PC-3 (cell line): ENCODE measurements around the gene FYN.

Source experiments
- EZH2 ChIP-seq: fragments of 300-600 bp; sonication (generic); IDR thresholded peaks from one replicate; pipeline ENCODE4 v1.6.1; 2017; ENCODE audit warnings: antibody characterized with exemption, mild to moderate bottlenecking, low read length; ENCODE audit not compliant: unreplicated experiment
- TF ChIP-seq, protein P1 (sequence below): fragments of 300-600 bp; sonication (generic); conservative IDR thresholded peaks from 2 replicates; pipeline ENCODE4 v1.5.1; 2017; ENCODE audit warnings: antibody characterized with exemption, low read depth, mild to moderate bottlenecking, low read length

DNA sequence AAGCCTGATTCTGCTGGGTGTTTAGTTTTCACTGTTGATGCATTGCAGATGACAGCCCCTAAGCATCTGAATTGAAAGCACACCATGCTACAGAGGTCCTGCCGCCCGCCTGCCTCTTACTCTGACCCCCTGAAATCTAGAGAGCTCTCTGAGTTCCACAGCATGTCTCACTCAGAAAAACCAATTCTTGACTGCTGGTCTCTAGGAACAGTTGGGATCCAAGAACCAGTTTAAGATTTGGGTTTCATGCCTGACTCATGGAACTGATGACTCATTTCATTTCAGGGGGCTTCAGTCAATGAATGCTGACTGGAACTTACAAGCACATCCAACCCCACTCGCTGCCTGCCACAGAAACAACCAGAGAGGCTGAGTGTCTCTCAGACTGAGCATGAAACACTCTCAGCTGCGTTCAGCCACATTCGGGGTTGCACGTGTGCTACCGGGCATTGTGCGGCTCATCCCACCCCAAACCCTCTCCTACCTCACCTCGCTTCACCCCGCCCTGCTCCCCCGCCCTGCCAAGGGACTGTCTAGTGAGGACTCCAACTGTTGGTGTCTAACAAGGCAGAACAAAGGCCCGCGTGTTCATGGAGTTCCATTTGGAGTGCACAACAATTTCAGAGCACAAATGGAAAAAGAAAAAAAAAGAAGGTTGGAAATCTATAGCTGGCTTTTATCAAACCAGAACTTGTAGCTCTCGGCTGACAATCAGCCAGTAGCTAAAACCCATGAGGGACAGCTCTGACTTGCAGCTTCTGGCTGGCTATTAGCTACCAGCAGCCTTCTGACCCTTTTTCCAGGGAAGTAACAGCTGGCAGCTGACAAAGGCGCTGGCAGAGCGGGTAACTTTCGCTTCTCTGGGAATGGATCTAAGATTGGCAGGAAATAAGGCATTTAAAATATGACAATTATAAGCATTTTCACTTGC is 247.5 kb downstream of the FYN start:
- TF ChIP-seq, protein P1, sequence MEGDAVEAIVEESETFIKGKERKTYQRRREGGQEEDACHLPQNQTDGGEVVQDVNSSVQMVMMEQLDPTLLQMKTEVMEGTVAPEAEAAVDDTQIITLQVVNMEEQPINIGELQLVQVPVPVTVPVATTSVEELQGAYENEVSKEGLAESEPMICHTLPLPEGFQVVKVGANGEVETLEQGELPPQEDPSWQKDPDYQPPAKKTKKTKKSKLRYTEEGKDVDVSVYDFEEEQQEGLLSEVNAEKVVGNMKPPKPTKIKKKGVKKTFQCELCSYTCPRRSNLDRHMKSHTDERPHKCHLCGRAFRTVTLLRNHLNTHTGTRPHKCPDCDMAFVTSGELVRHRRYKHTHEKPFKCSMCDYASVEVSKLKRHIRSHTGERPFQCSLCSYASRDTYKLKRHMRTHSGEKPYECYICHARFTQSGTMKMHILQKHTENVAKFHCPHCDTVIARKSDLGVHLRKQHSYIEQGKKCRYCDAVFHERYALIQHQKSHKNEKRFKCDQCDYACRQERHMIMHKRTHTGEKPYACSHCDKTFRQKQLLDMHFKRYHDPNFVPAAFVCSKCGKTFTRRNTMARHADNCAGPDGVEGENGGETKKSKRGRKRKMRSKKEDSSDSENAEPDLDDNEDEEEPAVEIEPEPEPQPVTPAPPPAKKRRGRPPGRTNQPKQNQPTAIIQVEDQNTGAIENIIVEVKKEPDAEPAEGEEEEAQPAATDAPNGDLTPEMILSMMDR, result no peak
- no peak for TF ChIP-seq EZH2
